ENCODE data around the gene FTCD. TPM values are rescaled to one million over a fixed set of nuclear protein-coding genes. Genes with fewer than 3 reads are reported as not detected.
A peak's percentile ranks its signal among the peaks of the same experiment; 100 is the strongest.
"Not testable (repeated sequence)": the region's sequence is repeated elsewhere in the genome, so short reads cannot be mapped to it uniquely, and the experiment has no call there.

The FTCD gene
- total and polyA plus RNA-seq, 2 experiments from 2014 or later, result not detected

DNA sequence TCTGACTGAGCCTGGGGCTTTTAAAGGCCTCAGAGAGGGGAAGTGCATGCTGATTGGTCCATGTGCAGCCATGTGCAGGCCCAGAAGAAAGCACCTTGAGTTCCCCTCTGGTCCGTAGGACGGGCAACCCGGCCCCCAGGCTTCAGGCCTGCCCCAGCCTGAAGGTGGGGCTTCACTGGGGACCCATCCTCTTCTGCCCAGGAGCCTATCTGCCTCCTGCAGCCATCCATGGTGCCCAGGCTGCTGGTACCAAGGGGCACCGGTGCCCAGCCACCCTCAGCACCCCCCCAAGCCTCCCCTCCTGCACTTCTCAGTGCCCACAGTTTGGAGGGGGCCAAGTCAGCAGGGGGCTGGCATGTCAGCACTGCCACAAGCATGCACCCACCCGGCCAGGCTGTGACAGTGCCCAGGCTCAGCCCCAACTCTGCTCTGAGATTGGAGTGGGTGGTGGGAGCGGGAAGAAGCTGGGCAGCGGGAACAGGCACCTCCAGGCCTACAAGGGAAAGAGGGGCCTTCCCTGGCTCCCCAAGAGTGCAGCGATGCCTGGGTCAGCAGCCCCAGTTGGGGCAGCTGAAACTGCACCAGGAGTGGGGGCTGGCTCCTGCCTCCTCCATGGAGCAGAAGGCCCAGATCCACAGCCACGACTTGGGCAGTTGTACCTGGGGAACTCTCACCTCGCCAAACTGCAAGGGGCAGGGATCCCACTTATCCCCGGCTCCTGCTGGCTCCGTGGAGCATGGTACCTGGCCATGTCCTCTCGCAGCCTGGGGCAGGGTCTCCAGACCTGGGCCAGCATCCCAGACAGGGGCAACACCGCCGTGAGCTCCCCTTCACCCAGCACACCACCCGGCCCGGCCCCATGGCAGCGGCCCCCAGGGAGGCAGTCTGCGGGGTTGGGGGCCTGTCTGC, 45.8 kb downstream of the FTCD start:
- no peak for DNase-seq
- no peaks in the 10 kb centered on the region for H3K9me2 ChIP-seq (ENCODE audit: insufficient read depth)
- TF ChIP-seq EZH2 (IDR thresholded peaks at IDR 0.05; ENCODE audit: insufficient read depth, poor library complexity, severe bottlenecking), result no peak
- no peak for TF ChIP-seq EZH2phosphoT487 (IDR thresholded peaks at IDR 0.05; ENCODE audit: insufficient read depth, low read depth)
- peaks cover 51% of the 10 kb centered on the region for H3K36me3 ChIP-seq (ENCODE audit: low read depth)
- peaks cover 48% of the 10 kb centered on the region for H3F3A ChIP-seq (ENCODE audit: insufficient read depth)
- WGBS, 2 experiments (ENCODE audit: low coverage in 1 of 2, low lambda C conversion rate in 2 of 2, missing lambda C conversion rate in 2 of 2), result 59% methylated on average over 17 to 19 of the region's 19 CpGs
- peak overlapping the region; percentile 14; the same call in 1 of the 2 replicates for H3K27ac ChIP-seq
- no peak overlapping the region for H2AFZ ChIP-seq
- H3K4me3 ChIP-seq, result no peak overlapping the region
- in situ Hi-C loops (cut with MboI), result loop anchor here (10.0 kb wide), 1 partner anchor 115 kb away; no protein-coding TSS in a partner anchor
- peaks cover 7% of the 10 kb centered on the region; the same call in 1 of the 2 replicates for H3K4me1 ChIP-seq (ENCODE audit: insufficient read depth)
- H3K79me2 ChIP-seq (ENCODE audit: insufficient read depth), result peaks cover 98% of the 10 kb centered on the region
- peak overlapping the region; percentile 20; the same call in 1 of the 2 replicates for H3K9ac ChIP-seq
- no peak overlapping the region for H3K4me2 ChIP-seq (ENCODE audit: unreplicated experiment)
- no peaks in the 10 kb centered on the region for H3K27me3 ChIP-seq (replicated peaks; ENCODE audit: insufficient read depth)
- peaks cover 8% of the 10 kb centered on the region for H4K20me1 ChIP-seq (ENCODE audit: insufficient read depth)
- H3K9me3 ChIP-seq (ENCODE audit: low read depth), result no peaks in the 10 kb centered on the region

DNA sequence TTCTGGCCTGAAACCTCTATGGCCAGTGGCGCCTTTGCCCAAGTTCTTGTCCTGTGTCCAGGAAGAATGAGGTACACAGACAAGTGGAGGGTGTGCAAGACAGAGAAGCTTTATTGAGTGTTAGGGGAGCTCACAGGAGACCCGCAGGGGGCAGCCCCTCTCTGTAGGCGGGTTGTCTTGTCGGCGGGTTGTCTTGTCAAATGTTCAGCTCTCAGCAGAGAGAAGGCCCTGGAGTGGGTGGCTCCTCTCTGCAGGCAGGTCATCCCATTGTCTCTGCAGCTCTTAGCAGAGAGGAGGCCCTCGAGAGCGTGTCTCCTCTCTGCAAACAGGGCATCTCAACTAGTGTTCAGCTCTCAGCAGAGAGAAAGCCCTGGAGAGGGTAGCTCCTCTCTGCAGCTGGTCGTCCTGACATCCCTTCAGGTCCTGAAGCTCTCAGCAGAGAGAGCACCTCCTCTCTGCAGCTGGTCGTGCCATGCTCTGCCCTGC, 46.5 kb downstream of the FTCD start:
- peaks cover 51% of the 10 kb centered on the region for H3K36me3 ChIP-seq (ENCODE audit: low read depth)

DNA sequence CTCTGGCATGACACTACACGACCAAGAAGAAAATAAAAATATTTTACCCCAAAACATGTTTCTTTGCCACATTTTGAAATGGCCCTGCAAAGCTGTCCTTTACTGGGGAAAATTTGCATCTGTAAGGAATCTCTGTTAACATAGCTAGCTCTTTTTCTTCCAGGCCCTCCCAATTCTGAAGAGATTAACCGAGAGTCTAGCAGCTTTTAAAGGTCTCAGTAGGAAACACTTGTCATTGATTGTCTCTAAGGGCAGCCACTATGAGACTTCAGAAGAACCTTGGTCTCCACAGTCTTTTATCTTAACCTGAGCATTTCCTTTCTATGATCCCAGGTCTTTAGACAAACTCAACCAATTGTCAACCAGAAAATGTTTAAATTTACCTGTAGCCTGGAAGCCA, 48.0 kb downstream of the FTCD start:
- DNase-seq; H3K27ac ChIP-seq; H3K27me3 ChIP-seq (replicated peaks; ENCODE audit: insufficient read depth); H3K9ac ChIP-seq; in situ Hi-C loops (cut with MboI); H3K9me2 ChIP-seq (ENCODE audit: insufficient read depth); H3K4me3 ChIP-seq; H2AFZ ChIP-seq; H3K4me2 ChIP-seq (ENCODE audit: unreplicated experiment); H3K4me1 ChIP-seq (ENCODE audit: insufficient read depth); H3K9me3 ChIP-seq (ENCODE audit: low read depth): not testable (repeated sequence)
- Histone ChIP-seq H3K79me2 (ENCODE audit: insufficient read depth) (peaks cover 98% of the 10 kb centered on the region), H4K20me1 (ENCODE audit: insufficient read depth) (peaks cover 14% of the 10 kb centered on the region), H3F3A (ENCODE audit: insufficient read depth) (peaks cover 60% of the 10 kb centered on the region), H3K36me3 (ENCODE audit: low read depth) (peaks cover 49% of the 10 kb centered on the region)
- 37 to 41% methylated on average over 2 of the region's 2 CpGs for WGBS, 2 experiments (ENCODE audit: low coverage in 1 of 2, low lambda C conversion rate in 2 of 2, missing lambda C conversion rate in 2 of 2)

More for the DNA sequence above, 46.5 kb downstream of the FTCD start:
- Histone ChIP-seq H3K4me1 (ENCODE audit: insufficient read depth) (peaks cover 7% of the 10 kb centered on the region; the same call in 1 of the 2 replicates), H3K79me2 (ENCODE audit: insufficient read depth) (peaks cover 98% of the 10 kb centered on the region), H3K9me2 (ENCODE audit: insufficient read depth) (no peaks in the 10 kb centered on the region), H3K27ac (no peak overlapping the region), H3K4me2 (ENCODE audit: unreplicated experiment) (no peak overlapping the region), H3K4me3 (no peak overlapping the region), H3K9ac (no peak overlapping the region), H3F3A (ENCODE audit: insufficient read depth) (peaks cover 54% of the 10 kb centered on the region), H4K20me1 (ENCODE audit: insufficient read depth) (peaks cover 8% of the 10 kb centered on the region), H3K27me3 (replicated peaks; ENCODE audit: insufficient read depth) (no peaks in the 10 kb centered on the region), H2AFZ (no peak overlapping the region), H3K9me3 (ENCODE audit: low read depth) (no peaks in the 10 kb centered on the region)
- TF ChIP-seq EZH2phosphoT487 (IDR thresholded peaks at IDR 0.05; ENCODE audit: insufficient read depth, low read depth) (no peak), EZH2 (IDR thresholded peaks at IDR 0.05; ENCODE audit: insufficient read depth, poor library complexity, severe bottlenecking) (no peak)
- no peak for DNase-seq
- in situ Hi-C loops (cut with MboI), result no loop called here
- 71 to 72% methylated on average over 9 of the region's 9 CpGs for WGBS, 2 experiments (ENCODE audit: low coverage in 1 of 2, low lambda C conversion rate in 2 of 2, missing lambda C conversion rate in 2 of 2)

DNA sequence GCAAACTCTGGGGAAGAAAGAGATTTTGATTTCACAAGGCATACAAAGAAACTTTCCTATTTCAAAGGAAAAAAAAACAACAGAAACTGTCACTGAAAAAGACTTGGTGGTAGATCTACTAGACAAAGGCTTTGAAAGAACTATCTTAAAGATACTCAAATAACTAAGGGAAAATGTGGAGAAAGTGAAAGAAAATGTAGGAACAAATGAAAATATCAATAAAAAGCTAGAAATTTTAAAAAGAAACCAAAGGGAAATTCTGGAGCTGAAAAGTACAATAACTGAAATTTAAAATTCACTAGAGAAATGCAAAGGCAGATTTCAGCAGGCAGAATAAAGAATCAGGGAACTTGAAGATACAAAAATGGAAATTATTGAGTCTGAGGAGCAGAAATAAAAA, 51.3 kb downstream of the FTCD start:
- H3K4me2 ChIP-seq (ENCODE audit: unreplicated experiment), result no peak overlapping the region
- no peak overlapping the region for H3K9ac ChIP-seq
- H3K4me3 ChIP-seq, result no peak overlapping the region
- H3K9me2 ChIP-seq (ENCODE audit: insufficient read depth), result no peaks in the 10 kb centered on the region
- H4K20me1 ChIP-seq (ENCODE audit: insufficient read depth), result peaks cover 14% of the 10 kb centered on the region
- H3K27me3 ChIP-seq (replicated peaks; ENCODE audit: insufficient read depth), result no peaks in the 10 kb centered on the region
- DNase-seq, result no peak
- peaks cover 86% of the 10 kb centered on the region for H3F3A ChIP-seq (ENCODE audit: insufficient read depth)
- peaks cover 9% of the 10 kb centered on the region for H3K9me3 ChIP-seq (ENCODE audit: low read depth)
- no peak overlapping the region for H2AFZ ChIP-seq
- in situ Hi-C loops (cut with MboI), result loop anchor here (5.0 kb wide), 1 partner anchor 132 kb away; no protein-coding TSS in a partner anchor
- no peak for TF ChIP-seq EZH2phosphoT487 (IDR thresholded peaks at IDR 0.05; ENCODE audit: insufficient read depth, low read depth)
- TF ChIP-seq EZH2 (IDR thresholded peaks at IDR 0.05; ENCODE audit: insufficient read depth, poor library complexity, severe bottlenecking), result no peak
- H3K79me2 ChIP-seq (ENCODE audit: insufficient read depth), result peaks cover 99% of the 10 kb centered on the region
- H3K4me1 ChIP-seq (ENCODE audit: insufficient read depth), result peaks cover 17% of the 10 kb centered on the region
- peaks cover 51% of the 10 kb centered on the region for H3K36me3 ChIP-seq (ENCODE audit: low read depth)
- H3K27ac ChIP-seq, result peak overlapping the region; percentile 22; the same call in 1 of the 2 replicates
